Medulla oblongata (tissue), 1 donor: ENCODE measurements around the gene MAPK8IP1.

ENCODE experiments used
- DNase-seq: peaks from one replicate; pipeline ENCODE4 v3.0.0-alpha.2; 2015; ENCODE audit errors: extremely low spot score

Gene MAPK8IP1

GRCh38 chr11:45860348-45860747, 25.1 kb upstream of the MAPK8IP1 start:
- no peak for DNase-seq

- DNase-seq, result no peak
These were observed 24.5 kb upstream of the MAPK8IP1 start for GRCh38 chr11:45860764-45861510.

- no peak for DNase-seq
These were observed 21.4 kb upstream of the MAPK8IP1 start for GRCh38 chr11:45864041-45864440.

- DNase-seq, result no peak
These were observed 15.9 kb upstream of the MAPK8IP1 start for GRCh38 chr11:45869551-45869950.

GRCh38 chr11:45870706-45871105, 14.7 kb upstream of the MAPK8IP1 start:
- no peak for DNase-seq

- no peak for DNase-seq
These were observed 13.8 kb upstream of the MAPK8IP1 start for GRCh38 chr11:45871638-45872037.

- peak; percentile 81 for DNase-seq
These were observed 12.6 kb upstream of the MAPK8IP1 start for GRCh38 chr11:45872651-45873356.

GRCh38 chr11:45876401-45876800, 9.1 kb upstream of the MAPK8IP1 start:
- no peak for DNase-seq

GRCh38 chr11:45877221-45877620, 8.2 kb upstream of the MAPK8IP1 start:
- no peak for DNase-seq

- DNase-seq, result no peak
These were observed 7.6 kb upstream of the MAPK8IP1 start for GRCh38 chr11:45877845-45878244.

GRCh38 chr11:45879803-45880686, 5.4 kb upstream of the MAPK8IP1 start:
- DNase-seq, result no peak

GRCh38 chr11:45880772-45881570, 4.5 kb upstream of the MAPK8IP1 start:
- no peak for DNase-seq

- no peak for DNase-seq
These were observed 3.6 kb upstream of the MAPK8IP1 start for GRCh38 chr11:45881708-45882368.

- DNase-seq, result no peak
These were observed 760 bp upstream of the MAPK8IP1 start for GRCh38 chr11:45884596-45885185.

GRCh38 chr11:45885921-45886721, 670 bp downstream of the MAPK8IP1 start:
- DNase-seq, result no peak

GRCh38 chr11:45886816-45887520, 1.5 kb downstream of the MAPK8IP1 start:
- DNase-seq, result no peak

- no peak for DNase-seq
These were observed 2.1 kb downstream of the MAPK8IP1 start for GRCh38 chr11:45887587-45887986.

GRCh38 chr11:45889555-45889954, 4.1 kb downstream of the MAPK8IP1 start:
- DNase-seq, result no peak

- DNase-seq, result no peak
These were observed 4.5 kb downstream of the MAPK8IP1 start for GRCh38 chr11:45889966-45890365.
